Esophagus muscularis mucosa (tissue), 4 donors: ENCODE results near the gene TRAPPC4. TPM values are rescaled to one million over a fixed set of nuclear protein-coding genes. Genes with fewer than 3 reads are reported as not detected.

ENCODE experiments used
- DNase-seq: peaks from one replicate; pipeline ENCODE4 v3.0.0-alpha.2; 2017; ENCODE audit errors: extremely low spot score
- H3K27ac ChIP-seq, 4 donors: fragments of 200-600 bp; sonication (generic); replicated peaks in 1 of 4; 1 replicate in 3 of 4; 2 replicates in 1 of 4; pipeline ENCODE4 v1.5.1; 2016 to 2019; ENCODE audit warnings: mild to moderate bottlenecking in 1 of 4
- H3K27me3 ChIP-seq, 4 donors: fragments of 200-600 bp; sonication (generic); one replicate each; pipeline versions ENCODE4 v1.5.1 to v1.6.0; 2016 to 2019
- H3K36me3 ChIP-seq, 4 donors: fragments of 200-600 bp; sonication (generic); one replicate each; pipeline ENCODE4 v1.5.1; 2016 to 2019
- H3K4me1 ChIP-seq, 4 donors: fragments of 200-600 bp; sonication (generic); one replicate each; pipeline ENCODE4 v1.5.1; 2016 to 2019
- H3K4me3 ChIP-seq, 4 donors: fragments of 200-600 bp; sonication (generic); 1 replicate in 2 of 4; 2 replicates in 2 of 4; pipeline ENCODE4 v1.5.1; 2016 to 2019; ENCODE audit warnings: mild to moderate bottlenecking in 4 of 4, moderate library complexity in 1 of 4
- H3K9me3 ChIP-seq, 4 donors: fragments of 200-600 bp; sonication (generic); 1 replicate in 3 of 4; 2 replicates in 1 of 4; pipeline ENCODE4 v1.5.1; 2016 to 2019
- CTCF ChIP-seq, 3 experiments: fragments of 200-600 bp in 2 of 3; fragments of 450-650 bp in 1 of 3; sonication (generic) in 2 of 3; IDR thresholded peaks; one replicate each; pipeline ENCODE4 v1.5.1; 2017 to 2019; ENCODE audit warnings: antibody characterized with exemption in 3 of 3, mild to moderate bottlenecking in 2 of 3, moderate library complexity in 1 of 3
- EP300 ChIP-seq: sonication (generic); formaldehyde crosslinking; IDR thresholded peaks from one replicate; pipeline ENCODE4 v1.6.1; 2017; ENCODE audit warnings: antibody characterized with exemption
- POLR2A ChIP-seq: fragments of 450-650 bp; IDR thresholded peaks from one replicate; pipeline ENCODE4 v1.6.1; 2017; ENCODE audit warnings: antibody characterized with exemption, moderate library complexity, mild to moderate bottlenecking, low read depth
- POLR2AphosphoS5 ChIP-seq, 2 donors: sonication (generic); formaldehyde crosslinking; IDR thresholded peaks; one replicate each; pipeline ENCODE4 v1.6.1; 2017; ENCODE audit warnings: antibody characterized with exemption in 2 of 2
- WGBS: methylation state at CpG from one replicate; pipeline ENCODE4 v1.1.5; 2018; 5-methylcytosine and 5-hydroxymethylcytosine counted together
- intact Hi-C: fragments of 100-400 bp; cut with DNase I; formaldehyde crosslinking; loops from one replicate; pipeline ENCODE4 v1.15.1; 2023
- total RNA-seq, 4 donors: library from RNA; depleted of rRNA; stranded (reverse); fragments of >200 nt; gene quantifications; one replicate each; pipeline versions ENCODE4 v1.1.0 to v1.2.1, GENCODE V29; 2016

TRAPPC4 gene
- total RNA-seq, 4 donors from 2014 or later: 38.2 to 47.2 (median 42.4) TPM

- 13% methylated on average over 20 of the region's 22 CpGs for WGBS
Measured at GRCh38 chr11:118996926-118997626, 21.5 kb upstream of the TRAPPC4 start.

GRCh38 chr11:118997627-118998387 is 20.8 kb upstream of the TRAPPC4 start, which contains the start of gene CENATAC:
TSS of gene CENATAC (plus strand) at chr11:118998138. CDS start at chr11:118998198, 60 bp downstream.
- DNase-seq: peak; percentile 95
- peak within 1 kb of the TSS; percentile 64 to 90 (median 80) for H3K4me3 ChIP-seq
- no peaks in the 10 kb centered on the region for H3K27me3 ChIP-seq
- H3K4me1 ChIP-seq: peaks cover 13 to 41% (median 35%) of the 10 kb centered on the region in 4 donors
- intact Hi-C loops: no loop called here
- H3K27ac ChIP-seq: peak within 1 kb of the TSS; percentile 87 to 96 (median 88)
- peaks cover 15 to 37% (median 34%) of the 10 kb centered on the region in 4 donors for H3K36me3 ChIP-seq
- H3K9me3 ChIP-seq: no peaks in the 10 kb centered on the region
- TF ChIP-seq CTCF (IDR thresholded peaks at IDR 0.05) (peak in 2 of 3 experiments; percentile 21 to 31), POLR2AphosphoS5 (IDR thresholded peaks at IDR 0.05) (peak; percentile 94 to 95), POLR2A (peak; percentile 67), EP300 (no peak)
- WGBS: 0% methylated on average over 22 of the region's 54 CpGs

More at GRCh38 chr11:118996926-118997626, 21.5 kb upstream of the TRAPPC4 start:
- H3K27ac ChIP-seq: peak overlapping the region; percentile 87 to 96 (median 88)
- H3K4me1 ChIP-seq: peaks cover 13 to 41% (median 35%) of the 10 kb centered on the region in 4 donors
- H3K4me3 ChIP-seq: peak overlapping the region; percentile 64 to 90 (median 80)
- H3K36me3 ChIP-seq: peaks cover 8 to 30% (median 27%) of the 10 kb centered on the region in 4 donors
- intact Hi-C loops: no loop called here
- no peak for TF ChIP-seq POLR2AphosphoS5 (IDR thresholded peaks at IDR 0.05)
- TF ChIP-seq CTCF (IDR thresholded peaks at IDR 0.05): peak in 1 of 3 experiments; percentile 19
- TF ChIP-seq EP300: no peak
- TF ChIP-seq POLR2A: no peak
- no peaks in the 10 kb centered on the region for H3K27me3 ChIP-seq
- DNase-seq: no peak
- H3K9me3 ChIP-seq: no peaks in the 10 kb centered on the region

- Histone ChIP-seq H3K27ac (peak overlapping the region; percentile 87 to 96 (median 88)), H3K36me3 (peaks cover 20 to 42% (median 39%) of the 10 kb centered on the region in 4 donors), H3K4me3 (peak overlapping the region; percentile 64 to 90 (median 80)), H3K9me3 (no peaks in the 10 kb centered on the region), H3K4me1 (peaks cover 13 to 41% (median 35%) of the 10 kb centered on the region in 4 donors), H3K27me3 (no peaks in the 10 kb centered on the region)
- intact Hi-C loops: no loop called here
- TF ChIP-seq POLR2AphosphoS5 (IDR thresholded peaks at IDR 0.05) (no peak), CTCF (IDR thresholded peaks at IDR 0.05) (no peak), POLR2A (no peak), EP300 (no peak)
- DNase-seq: no peak
- WGBS: 0% methylated on average over 12 of the region's 19 CpGs
Measured at GRCh38 chr11:118998388-118998717, 20.2 kb upstream of the TRAPPC4 start.

GRCh38 chr11:118998822-118999221 is 19.7 kb upstream of the TRAPPC4 start:
- no peak for TF ChIP-seq POLR2A
- TF ChIP-seq CTCF (IDR thresholded peaks at IDR 0.05): no peak
- peak in 1 of 2 donors; percentile 51 for TF ChIP-seq POLR2AphosphoS5 (IDR thresholded peaks at IDR 0.05)
- no peak for TF ChIP-seq EP300
- WGBS: 39% methylated on average over 6 of the region's 6 CpGs
- peaks cover 25 to 47% (median 44%) of the 10 kb centered on the region in 4 donors for H3K36me3 ChIP-seq
- no peaks in the 10 kb centered on the region for H3K9me3 ChIP-seq
- DNase-seq: no peak
- peak overlapping the region; percentile 87 to 96 (median 88) for H3K27ac ChIP-seq
- peak overlapping the region; percentile 64 to 90 (median 80) for H3K4me3 ChIP-seq
- H3K4me1 ChIP-seq: peaks cover 13 to 41% (median 35%) of the 10 kb centered on the region in 4 donors
- no peaks in the 10 kb centered on the region for H3K27me3 ChIP-seq
- intact Hi-C loops: no loop called here
